ENCODE data around the gene FAM170B.

FAM170B gene

DNA sequence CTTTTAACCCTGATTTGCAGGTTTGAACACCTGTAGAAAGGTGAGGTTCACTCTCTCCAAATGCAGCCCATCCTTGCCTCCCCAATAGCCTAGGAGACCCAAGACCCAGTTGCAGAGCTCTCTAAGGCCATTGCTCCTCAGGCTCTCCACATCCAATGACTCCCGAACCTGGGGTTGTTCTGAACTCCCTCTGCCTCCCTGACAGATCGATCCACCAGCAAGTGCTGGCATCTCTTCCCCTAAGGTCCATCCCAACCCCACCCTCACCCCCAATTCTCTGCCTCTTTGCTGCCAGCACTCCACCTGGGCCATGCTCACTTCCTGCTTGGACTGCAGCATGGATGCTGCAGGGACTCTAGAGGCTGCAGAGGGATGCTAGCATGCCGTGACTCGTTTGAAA is 19.3 kb upstream of the FAM170B start:
- no peak overlapping the region for H2AFZ ChIP-seq (ENCODE audit: low read depth, low read length)
- no peaks in the 10 kb centered on the region for H3K27me3 ChIP-seq (ENCODE audit: low read depth, low read length)
- H3K9ac ChIP-seq (ENCODE audit: low read length): no peak overlapping the region
- no peak for TF ChIP-seq EZH2phosphoT487 (IDR thresholded peaks at IDR 0.05; ENCODE audit: low read depth)
- TF ChIP-seq CTCF (IDR thresholded peaks at IDR 0.05; ENCODE audit: low read depth, low read length): no peak
- H3K36me3 ChIP-seq (replicated peaks; ENCODE audit: low read depth, low read length): no peaks in the 10 kb centered on the region
- no peak overlapping the region for H3K4me3 ChIP-seq (ENCODE audit: low read length)
- no peaks in the 10 kb centered on the region for H4K20me1 ChIP-seq (ENCODE audit: insufficient read depth, low read length)
- H3K27ac ChIP-seq (ENCODE audit: low read length): no peak overlapping the region
- no peaks in the 10 kb centered on the region for H3K79me2 ChIP-seq (ENCODE audit: low read length)
- H3K4me1 ChIP-seq (ENCODE audit: low read length): no peaks in the 10 kb centered on the region
- no peak overlapping the region for H3K4me2 ChIP-seq (ENCODE audit: low read length)
- H3K9me3 ChIP-seq (ENCODE audit: insufficient read depth, low read length): no peaks in the 10 kb centered on the region

DNA sequence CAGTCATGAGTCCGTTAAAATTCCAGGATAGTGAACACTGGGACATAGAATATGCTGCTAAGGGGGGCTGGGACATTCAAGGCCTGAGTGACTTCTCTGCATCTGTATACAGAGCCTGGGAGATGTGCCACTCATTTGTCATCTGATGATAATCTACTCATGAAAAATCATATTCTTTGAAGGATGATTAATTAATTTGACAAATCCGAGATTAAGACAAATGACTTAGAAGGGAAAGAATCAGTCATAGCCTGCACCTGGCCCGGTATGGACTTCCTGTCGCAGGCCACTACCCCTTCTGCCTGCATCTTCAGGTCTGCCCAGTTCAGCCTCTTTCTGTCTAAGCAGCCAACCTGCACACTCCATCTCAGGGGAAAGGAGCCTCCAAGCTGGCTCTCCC is 18.8 kb upstream of the FAM170B start:
- H3K27me3 ChIP-seq (ENCODE audit: low read depth, low read length): no peaks in the 10 kb centered on the region
- no peak overlapping the region for H3K27ac ChIP-seq (ENCODE audit: low read length)
- no peaks in the 10 kb centered on the region for H3K79me2 ChIP-seq (ENCODE audit: low read length)
- H3K9me3 ChIP-seq (ENCODE audit: insufficient read depth, low read length): no peaks in the 10 kb centered on the region
- no peak overlapping the region for H3K4me3 ChIP-seq (ENCODE audit: low read length)
- no peaks in the 10 kb centered on the region for H3K36me3 ChIP-seq (replicated peaks; ENCODE audit: low read depth, low read length)
- TF ChIP-seq EZH2phosphoT487 (IDR thresholded peaks at IDR 0.05; ENCODE audit: low read depth): no peak
- TF ChIP-seq CTCF (IDR thresholded peaks at IDR 0.05; ENCODE audit: low read depth, low read length): no peak
- no peaks in the 10 kb centered on the region for H4K20me1 ChIP-seq (ENCODE audit: insufficient read depth, low read length)
- H3K4me1 ChIP-seq (ENCODE audit: low read length): no peaks in the 10 kb centered on the region
- no peak overlapping the region for H3K4me2 ChIP-seq (ENCODE audit: low read length)
- no peak overlapping the region for H3K9ac ChIP-seq (ENCODE audit: low read length)
- H2AFZ ChIP-seq (ENCODE audit: low read depth, low read length): no peak overlapping the region

- H3K4me3 ChIP-seq (ENCODE audit: low read length): no peak overlapping the region
- no peaks in the 10 kb centered on the region for H3K9me3 ChIP-seq (ENCODE audit: insufficient read depth, low read length)
- H3K9ac ChIP-seq (ENCODE audit: low read length): no peak overlapping the region
- no peaks in the 10 kb centered on the region for H3K79me2 ChIP-seq (ENCODE audit: low read length)
- no peak overlapping the region for H2AFZ ChIP-seq (ENCODE audit: low read depth, low read length)
- no peak overlapping the region for H3K27ac ChIP-seq (ENCODE audit: low read length)
- no peaks in the 10 kb centered on the region for H3K4me1 ChIP-seq (ENCODE audit: low read length)
- H3K36me3 ChIP-seq (replicated peaks; ENCODE audit: low read depth, low read length): no peaks in the 10 kb centered on the region
- H4K20me1 ChIP-seq (ENCODE audit: insufficient read depth, low read length): no peaks in the 10 kb centered on the region
- H3K4me2 ChIP-seq (ENCODE audit: low read length): no peak overlapping the region
- TF ChIP-seq CTCF (IDR thresholded peaks at IDR 0.05; ENCODE audit: low read depth, low read length) (no peak), EZH2phosphoT487 (IDR thresholded peaks at IDR 0.05; ENCODE audit: low read depth) (no peak)
- H3K27me3 ChIP-seq (ENCODE audit: low read depth, low read length): no peaks in the 10 kb centered on the region
These were observed 18.2 kb upstream of the FAM170B start for GRCh38 chr10:49152037-49152436.

DNA sequence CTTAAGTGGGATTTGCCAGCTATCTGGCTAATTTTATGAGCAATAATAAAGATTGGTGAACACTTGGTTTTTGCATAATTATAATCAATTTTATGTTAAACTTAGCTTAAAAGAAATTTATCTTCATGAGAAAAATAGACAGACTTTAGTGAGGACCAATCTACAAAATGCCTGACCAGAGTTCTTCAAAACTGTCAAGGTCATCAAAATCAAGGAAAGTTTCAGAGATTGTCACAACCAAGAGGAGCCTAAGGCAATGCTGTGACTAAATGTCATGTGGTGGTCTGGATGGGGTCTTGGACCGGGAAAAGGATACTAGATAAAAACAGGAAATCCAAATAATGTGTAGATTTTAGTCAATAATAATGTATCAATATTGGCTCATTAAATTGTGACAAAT is 17.7 kb upstream of the FAM170B start:
- H3K4me3 ChIP-seq (ENCODE audit: low read length): no peak overlapping the region
- H3K27ac ChIP-seq (ENCODE audit: low read length): no peak overlapping the region
- H2AFZ ChIP-seq (ENCODE audit: low read depth, low read length): no peak overlapping the region
- no peaks in the 10 kb centered on the region for H3K9me3 ChIP-seq (ENCODE audit: insufficient read depth, low read length)
- H3K27me3 ChIP-seq (ENCODE audit: low read depth, low read length): no peaks in the 10 kb centered on the region
- H3K36me3 ChIP-seq (replicated peaks; ENCODE audit: low read depth, low read length): no peaks in the 10 kb centered on the region
- no peaks in the 10 kb centered on the region for H3K4me1 ChIP-seq (ENCODE audit: low read length)
- TF ChIP-seq CTCF (IDR thresholded peaks at IDR 0.05; ENCODE audit: low read depth, low read length) (no peak), EZH2phosphoT487 (IDR thresholded peaks at IDR 0.05; ENCODE audit: low read depth) (no peak)
- no peaks in the 10 kb centered on the region for H4K20me1 ChIP-seq (ENCODE audit: insufficient read depth, low read length)
- H3K4me2 ChIP-seq (ENCODE audit: low read length): no peak overlapping the region
- no peaks in the 10 kb centered on the region for H3K79me2 ChIP-seq (ENCODE audit: low read length)
- H3K9ac ChIP-seq (ENCODE audit: low read length): no peak overlapping the region
